NCI-H82 treated with DMSO at 0.1 percent for 48 hours (cell line): ENCODE results near the gene TMPRSS4.
A peak's percentile ranks its signal among the peaks of the same experiment; 100 is the strongest.

Experiments used
- DNase-seq: peaks from one replicate; lab custom pipeline; 2025; ENCODE audit not compliant: unreplicated experiment; lab: John Stamatoyannopoulos, UW

Gene TMPRSS4

GRCh38 chr11:118152020-118152551, 75.2 kb downstream of the TMPRSS4 start:
- DNase-seq, result peak; percentile 16

GRCh38 chr11:118152552-118153471, 75.9 kb downstream of the TMPRSS4 start, which contains the start of gene SCN4B:
Gene SCN4B, minus strand, starts transcription at chr11:118152823. Its CDS starts 150 bp downstream, at chr11:118152673.
- peak; percentile 34 for DNase-seq

- DNase-seq, result no peak
These were observed 76.6 kb downstream of the TMPRSS4 start for GRCh38 chr11:118153516-118153915.

GRCh38 chr11:118153976-118154375, 77.1 kb downstream of the TMPRSS4 start:
- no peak for DNase-seq

GRCh38 chr11:118154641-118155040, 77.8 kb downstream of the TMPRSS4 start:
- no peak for DNase-seq

- no peak for DNase-seq
These were observed 79.1 kb downstream of the TMPRSS4 start for GRCh38 chr11:118155776-118156530.

GRCh38 chr11:118156531-118157185, 79.8 kb downstream of the TMPRSS4 start:
- DNase-seq, result no peak

GRCh38 chr11:118157186-118157895, 80.5 kb downstream of the TMPRSS4 start:
- DNase-seq, result no peak

GRCh38 chr11:118161786-118162185, 84.9 kb downstream of the TMPRSS4 start:
- no peak for DNase-seq

- DNase-seq, result no peak
These were observed 86.0 kb downstream of the TMPRSS4 start for GRCh38 chr11:118162846-118163245.

- no peak for DNase-seq
These were observed 86.6 kb downstream of the TMPRSS4 start for GRCh38 chr11:118163494-118163893.

GRCh38 chr11:118164885-118165284, 88.0 kb downstream of the TMPRSS4 start:
- DNase-seq, result no peak

- no peak for DNase-seq
These were observed 89.8 kb downstream of the TMPRSS4 start for GRCh38 chr11:118166641-118167040.

- no peak for DNase-seq
These were observed 90.4 kb downstream of the TMPRSS4 start for GRCh38 chr11:118167253-118167652.

- DNase-seq, result no peak
These were observed 91.0 kb downstream of the TMPRSS4 start for GRCh38 chr11:118167906-118168305.

GRCh38 chr11:118168316-118168715, 91.4 kb downstream of the TMPRSS4 start:
- DNase-seq, result no peak

- DNase-seq, result no peak
These were observed 91.9 kb downstream of the TMPRSS4 start for GRCh38 chr11:118168751-118169150.

- no peak for DNase-seq
These were observed 92.6 kb downstream of the TMPRSS4 start for GRCh38 chr11:118169300-118170140.

GRCh38 chr11:118170231-118170630, 93.4 kb downstream of the TMPRSS4 start:
- DNase-seq, result no peak

GRCh38 chr11:118170882-118171268, 94.0 kb downstream of the TMPRSS4 start:
- no peak for DNase-seq
